GM12878 (cell line): ENCODE results near the gene DZIP1L. TPM values are rescaled to one million over a fixed set of nuclear protein-coding genes. Genes with fewer than 3 reads are reported as not detected.

ENCODE experiments used
- ATF7 ChIP-seq: fragments of 450-650 bp; IDR thresholded peaks from 2 replicates; pipeline ENCODE4 v1.6.1; 2016; ENCODE audit warnings: low read depth, mild to moderate bottlenecking
- CBX3 ChIP-seq: fragments of 200-600 bp; sonication (generic); IDR thresholded peaks from 2 replicates; pipeline ENCODE4 v1.6.1; 2016; ENCODE audit warnings: low read depth, borderline replicate concordance
- EP300 ChIP-seq, 2 experiments: fragments of 150-350 bp in 1 of 2; IDR thresholded peaks; 2 replicates each; pipeline ENCODE4 v1.6.1; 2011 to 2012; ENCODE audit warnings: low read depth in 2 of 2, low read length in 2 of 2, borderline replicate concordance in 1 of 2, improper control_type of control experiment in 1 of 2, inconsistent platforms in 1 of 2; ENCODE audit not compliant: control insufficient read depth in 1 of 2
- FOS ChIP-seq: IDR thresholded peaks from 3 replicates; pipeline ENCODE4 v1.6.1; 2011; ENCODE audit warnings: borderline replicate concordance; ENCODE audit not compliant: insufficient read length; ENCODE audit errors: extremely low read depth
- HDGF ChIP-seq: fragments of 450-650 bp; IDR thresholded peaks from 2 replicates; pipeline ENCODE4 v1.6.1; 2016; ENCODE audit warnings: antibody characterized with exemption
- KAT2A ChIP-seq: conservative IDR thresholded peaks from 2 replicates; pipeline ENCODE4 v1.6.1; 2011; ENCODE audit warnings: low read depth, low read length; ENCODE audit not compliant: control insufficient read depth
- KLF5 ChIP-seq: fragments of 450-650 bp; IDR thresholded peaks from 2 replicates; pipeline ENCODE4 v1.6.1; 2014; ENCODE audit warnings: mild to moderate bottlenecking; ENCODE audit not compliant: partially characterized antibody
- NFYA ChIP-seq: IDR thresholded peaks from 2 replicates; pipeline ENCODE4 v1.6.1; 2011; ENCODE audit warnings: low read depth, mild to moderate bottlenecking, low read length, improper control_type of control experiment, borderline replicate concordance
- POLR2A ChIP-seq: IDR thresholded peaks from 2 replicates; pipeline ENCODE4 v1.6.1; 2011; ENCODE audit warnings: low read depth, mild to moderate bottlenecking, low read length
- SIX5 ChIP-seq: IDR thresholded peaks from 2 replicates; pipeline ENCODE4 v1.6.1; 2011; ENCODE audit warnings: mild to moderate bottlenecking, low read depth, low read length, moderate library complexity; ENCODE audit not compliant: severe bottlenecking
- SP1 ChIP-seq: IDR thresholded peaks from one replicate; pipeline ENCODE4 v1.6.1; 2011; ENCODE audit warnings: low read depth, low read length
- TBL1XR1 ChIP-seq: IDR thresholded peaks from 2 replicates; pipeline ENCODE4 v1.6.1; 2012; ENCODE audit warnings: low read depth, low read length, improper control_type of control experiment
- WRNIP1 ChIP-seq: IDR thresholded peaks from 2 replicates; pipeline ENCODE4 v1.6.1; 2011; ENCODE audit warnings: low read depth, low read length, improper control_type of control experiment, borderline replicate concordance
- YY1 ChIP-seq: IDR thresholded peaks from 2 replicates; pipeline ENCODE4 v1.6.1; 2011; ENCODE audit warnings: low read depth, mild to moderate bottlenecking, low read length
- ZNF217 ChIP-seq: fragments of 450-650 bp; IDR thresholded peaks from 2 replicates; pipeline ENCODE4 v1.6.1; 2017; ENCODE audit warnings: antibody characterized with exemption, mild to moderate bottlenecking
- ZNF274 ChIP-seq: IDR thresholded peaks from one replicate; pipeline ENCODE4 v1.8.0; 2011; ENCODE audit not compliant: insufficient read length, insufficient read depth
- polyA plus RNA-seq, 11 experiments: library from polyadenylated mRNA; depleted of rRNA in 4 of 11; unstranded in 6 of 11; stranded (reverse) in 5 of 11; fragments of >200 nt; fragmentation: Nextera tagmentation in 4 of 11; fragmentation: Illumina TruSeq in 1 of 11; extraction: Ambion mirVana in 4 of 11; extraction: Trizol in 1 of 11; gene quantifications; 1 replicate in 1 of 11; 2 replicates in 10 of 11; pipeline versions ENCODE4 v1.2.1 to v1.2.3, GENCODE V29; 2011 to 2016; ENCODE audit warnings: inconsistent platforms in 2 of 11, missing spikeins in 2 of 11, low read depth in 1 of 11
- total RNA-seq, 4 experiments: library from RNA; depleted of rRNA in 3 of 4; stranded (reverse); fragments of >200 nt in 3 of 4; fragmentation: Illumina TruSeq in 1 of 4; extraction: Trizol in 1 of 4; gene quantifications; 2 replicates each; pipeline versions ENCODE4 v1.2.1 to v1.2.3, GENCODE V29; 2013 to 2021
- TF ChIP-seq, protein P1 (sequence below): IDR thresholded peaks from 2 replicates; pipeline ENCODE4 v1.6.1; 2011; ENCODE audit warnings: borderline replicate concordance, low read depth, mild to moderate bottlenecking, moderate library complexity, low read length; ENCODE audit not compliant: insufficient read depth, poor library complexity, severe bottlenecking
- TF ChIP-seq, protein P2 (sequence below): fragments of 450-650 bp; formaldehyde crosslinking; IDR thresholded peaks from 2 replicates; pipeline ENCODE4 v1.4.0; 2020; ENCODE audit warnings: mild to moderate bottlenecking, moderate library complexity
- TF ChIP-seq, protein P3 (sequence below): IDR thresholded peaks from 2 replicates; pipeline ENCODE4 v1.6.1; 2012; ENCODE audit warnings: low read depth, low read length, improper control_type of control experiment
- TF ChIP-seq, protein P4 (sequence below): fragments of 450-650 bp; formaldehyde crosslinking; IDR thresholded peaks from 2 replicates; pipeline ENCODE4 v1.5.0; 2022; ENCODE audit warnings: mild to moderate bottlenecking, missing genetic modification characterization
- TF ChIP-seq, protein P5 (sequence below): fragments of 450-650 bp; IDR thresholded peaks from 2 replicates; pipeline ENCODE4 v1.6.1; 2017; ENCODE audit warnings: mild to moderate bottlenecking

The DZIP1L gene
- total and polyA plus RNA-seq, 10 of the 15 experiments (the other 5 are each of a cell fraction or from before 2014, with no cell fraction given): not detected

DNA sequence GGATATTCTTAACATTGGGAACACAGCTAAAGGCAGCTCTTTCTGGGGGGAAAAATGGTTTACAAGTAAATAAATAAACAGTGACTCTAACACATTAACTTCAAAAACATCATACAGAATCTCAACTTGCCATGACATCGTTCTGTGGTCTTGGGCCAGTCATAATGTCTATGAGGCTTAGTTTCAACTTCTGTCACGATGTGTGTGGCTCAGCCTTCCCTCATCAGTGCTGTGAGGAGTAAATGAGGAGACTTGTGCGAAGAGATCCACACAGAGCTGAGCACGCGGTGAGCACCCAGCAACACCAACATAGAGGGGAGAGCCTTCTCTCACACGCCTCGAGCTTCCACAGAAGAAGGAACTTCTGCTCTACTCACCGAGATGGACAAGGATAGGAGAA lies 49.0 kb downstream of the DZIP1L start (continued):
- TF ChIP-seq HDGF (no peak), POLR2A (no peak), ZNF217 (no peak), KLF5 (no peak), FOS (no peak), SP1 (no peak), EP300 (IDR thresholded peaks at IDR 0.05; ENCODE audit: borderline replicate concordance in 1 of 2, control insufficient read depth in 1 of 2, low read depth in 2 of 2, low read length in 2 of 2) (peak; percentile 34 to 69; a peak in 2 of 4 replicates), WRNIP1 (no peak), ZNF274 (no peak), ATF7 (no peak), NFYA (no peak), SIX5 (no peak), KAT2A (no peak), YY1 (no peak), TBL1XR1 (no peak), CBX3 (no peak)
- TF ChIP-seq, protein P1, sequence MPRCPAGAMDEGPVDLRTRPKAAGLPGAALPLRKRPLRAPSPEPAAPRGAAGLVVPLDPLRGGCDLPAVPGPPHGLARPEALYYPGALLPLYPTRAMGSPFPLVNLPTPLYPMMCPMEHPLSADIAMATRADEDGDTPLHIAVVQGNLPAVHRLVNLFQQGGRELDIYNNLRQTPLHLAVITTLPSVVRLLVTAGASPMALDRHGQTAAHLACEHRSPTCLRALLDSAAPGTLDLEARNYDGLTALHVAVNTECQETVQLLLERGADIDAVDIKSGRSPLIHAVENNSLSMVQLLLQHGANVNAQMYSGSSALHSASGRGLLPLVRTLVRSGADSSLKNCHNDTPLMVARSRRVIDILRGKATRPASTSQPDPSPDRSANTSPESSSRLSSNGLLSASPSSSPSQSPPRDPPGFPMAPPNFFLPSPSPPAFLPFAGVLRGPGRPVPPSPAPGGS: no peak
- TF ChIP-seq, protein P2, sequence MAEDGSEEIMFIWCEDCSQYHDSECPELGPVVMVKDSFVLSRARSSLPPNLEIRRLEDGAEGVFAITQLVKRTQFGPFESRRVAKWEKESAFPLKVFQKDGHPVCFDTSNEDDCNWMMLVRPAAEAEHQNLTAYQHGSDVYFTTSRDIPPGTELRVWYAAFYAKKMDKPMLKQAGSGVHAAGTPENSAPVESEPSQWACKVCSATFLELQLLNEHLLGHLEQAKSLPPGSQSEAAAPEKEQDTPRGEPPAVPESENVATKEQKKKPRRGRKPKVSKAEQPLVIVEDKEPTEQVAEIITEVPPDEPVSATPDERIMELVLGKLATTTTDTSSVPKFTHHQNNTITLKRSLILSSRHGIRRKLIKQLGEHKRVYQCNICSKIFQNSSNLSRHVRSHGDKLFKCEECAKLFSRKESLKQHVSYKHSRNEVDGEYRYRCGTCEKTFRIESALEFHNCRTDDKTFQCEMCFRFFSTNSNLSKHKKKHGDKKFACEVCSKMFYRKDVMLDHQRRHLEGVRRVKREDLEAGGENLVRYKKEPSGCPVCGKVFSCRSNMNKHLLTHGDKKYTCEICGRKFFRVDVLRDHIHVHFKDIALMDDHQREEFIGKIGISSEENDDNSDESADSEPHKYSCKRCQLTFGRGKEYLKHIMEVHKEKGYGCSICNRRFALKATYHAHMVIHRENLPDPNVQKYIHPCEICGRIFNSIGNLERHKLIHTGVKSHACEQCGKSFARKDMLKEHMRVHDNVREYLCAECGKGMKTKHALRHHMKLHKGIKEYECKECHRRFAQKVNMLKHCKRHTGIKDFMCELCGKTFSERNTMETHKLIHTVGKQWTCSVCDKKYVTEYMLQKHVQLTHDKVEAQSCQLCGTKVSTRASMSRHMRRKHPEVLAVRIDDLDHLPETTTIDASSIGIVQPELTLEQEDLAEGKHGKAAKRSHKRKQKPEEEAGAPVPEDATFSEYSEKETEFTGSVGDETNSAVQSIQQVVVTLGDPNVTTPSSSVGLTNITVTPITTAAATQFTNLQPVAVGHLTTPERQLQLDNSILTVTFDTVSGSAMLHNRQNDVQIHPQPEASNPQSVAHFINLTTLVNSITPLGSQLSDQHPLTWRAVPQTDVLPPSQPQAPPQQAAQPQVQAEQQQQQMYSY (CRISPR knock-in tag): no peak
- TF ChIP-seq, protein P3, sequence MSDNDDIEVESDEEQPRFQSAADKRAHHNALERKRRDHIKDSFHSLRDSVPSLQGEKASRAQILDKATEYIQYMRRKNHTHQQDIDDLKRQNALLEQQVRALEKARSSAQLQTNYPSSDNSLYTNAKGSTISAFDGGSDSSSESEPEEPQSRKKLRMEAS: no peak
- TF ChIP-seq, protein P4, sequence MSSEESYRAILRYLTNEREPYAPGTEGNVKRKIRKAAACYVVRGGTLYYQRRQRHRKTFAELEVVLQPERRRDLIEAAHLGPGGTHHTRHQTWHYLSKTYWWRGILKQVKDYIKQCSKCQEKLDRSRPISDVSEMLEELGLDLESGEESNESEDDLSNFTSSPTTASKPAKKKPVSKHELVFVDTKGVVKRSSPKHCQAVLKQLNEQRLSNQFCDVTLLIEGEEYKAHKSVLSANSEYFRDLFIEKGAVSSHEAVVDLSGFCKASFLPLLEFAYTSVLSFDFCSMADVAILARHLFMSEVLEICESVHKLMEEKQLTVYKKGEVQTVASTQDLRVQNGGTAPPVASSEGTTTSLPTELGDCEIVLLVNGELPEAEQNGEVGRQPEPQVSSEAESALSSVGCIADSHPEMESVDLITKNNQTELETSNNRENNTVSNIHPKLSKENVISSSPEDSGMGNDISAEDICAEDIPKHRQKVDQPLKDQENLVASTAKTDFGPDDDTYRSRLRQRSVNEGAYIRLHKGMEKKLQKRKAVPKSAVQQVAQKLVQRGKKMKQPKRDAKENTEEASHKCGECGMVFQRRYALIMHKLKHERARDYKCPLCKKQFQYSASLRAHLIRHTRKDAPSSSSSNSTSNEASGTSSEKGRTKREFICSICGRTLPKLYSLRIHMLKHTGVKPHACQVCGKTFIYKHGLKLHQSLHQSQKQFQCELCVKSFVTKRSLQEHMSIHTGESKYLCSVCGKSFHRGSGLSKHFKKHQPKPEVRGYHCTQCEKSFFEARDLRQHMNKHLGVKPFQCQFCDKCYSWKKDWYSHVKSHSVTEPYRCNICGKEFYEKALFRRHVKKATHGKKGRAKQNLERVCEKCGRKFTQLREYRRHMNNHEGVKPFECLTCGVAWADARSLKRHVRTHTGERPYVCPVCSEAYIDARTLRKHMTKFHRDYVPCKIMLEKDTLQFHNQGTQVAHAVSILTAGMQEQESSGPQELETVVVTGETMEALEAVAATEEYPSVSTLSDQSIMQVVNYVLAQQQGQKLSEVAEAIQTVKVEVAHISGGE (CRISPR knock-in tag): no peak
- TF ChIP-seq, protein P5, sequence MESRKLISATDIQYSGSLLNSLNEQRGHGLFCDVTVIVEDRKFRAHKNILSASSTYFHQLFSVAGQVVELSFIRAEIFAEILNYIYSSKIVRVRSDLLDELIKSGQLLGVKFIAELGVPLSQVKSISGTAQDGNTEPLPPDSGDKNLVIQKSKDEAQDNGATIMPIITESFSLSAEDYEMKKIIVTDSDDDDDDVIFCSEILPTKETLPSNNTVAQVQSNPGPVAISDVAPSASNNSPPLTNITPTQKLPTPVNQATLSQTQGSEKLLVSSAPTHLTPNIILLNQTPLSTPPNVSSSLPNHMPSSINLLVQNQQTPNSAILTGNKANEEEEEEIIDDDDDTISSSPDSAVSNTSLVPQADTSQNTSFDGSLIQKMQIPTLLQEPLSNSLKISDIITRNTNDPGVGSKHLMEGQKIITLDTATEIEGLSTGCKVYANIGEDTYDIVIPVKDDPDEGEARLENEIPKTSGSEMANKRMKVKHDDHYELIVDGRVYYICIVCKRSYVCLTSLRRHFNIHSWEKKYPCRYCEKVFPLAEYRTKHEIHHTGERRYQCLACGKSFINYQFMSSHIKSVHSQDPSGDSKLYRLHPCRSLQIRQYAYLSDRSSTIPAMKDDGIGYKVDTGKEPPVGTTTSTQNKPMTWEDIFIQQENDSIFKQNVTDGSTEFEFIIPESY: no peak
